HL-60 (cell line): Measurements from ENCODE around the gene EXOC8.

ENCODE experiments used
- DNase-seq, 2 experiments: peaks; one replicate each; pipeline ENCODE4 v3.0.0-alpha.2; 2010 to 2020; ENCODE audit warnings: low read depth in 1 of 2, low spot score in 1 of 2
- H3K27ac ChIP-seq: fragments of 250-450 bp; sonication (Bioruptor Pico); replicated peaks from 2 replicates; pipeline ENCODE4 v1.5.1; 2020; ENCODE audit warnings: mild to moderate bottlenecking, moderate library complexity
- H3K27me3 ChIP-seq: fragments of 250-450 bp; sonication (Bioruptor Pico); 2 replicates; pipeline ENCODE4 v1.5.1; 2021; ENCODE audit warnings: mild to moderate bottlenecking, moderate library complexity; ENCODE audit not compliant: insufficient read depth, poor library complexity, severe bottlenecking
- H3K4me3 ChIP-seq: replicated peaks from 2 replicates; pipeline ENCODE4 v1.5.1; 2011; ENCODE audit warnings: mild to moderate bottlenecking, control low read depth, low read length; ENCODE audit not compliant: insufficient read depth
- GABPA ChIP-seq: IDR thresholded peaks from 2 replicates; pipeline ENCODE4 v1.6.1; 2012; ENCODE audit warnings: low read depth
- POLR2AphosphoS5 ChIP-seq: IDR thresholded peaks from 2 replicates; pipeline ENCODE4 v1.6.1; 2012; ENCODE audit warnings: low read depth
- SPI1 ChIP-seq: IDR thresholded peaks from 2 replicates; pipeline ENCODE4 v1.6.1; 2012; ENCODE audit warnings: low read depth, mild to moderate bottlenecking, borderline replicate concordance
- TF ChIP-seq, protein P1 (sequence below): IDR thresholded peaks from one replicate; pipeline ENCODE4 v1.5.1; 2011; ENCODE audit warnings: low read length, control low read depth, inconsistent platforms; ENCODE audit not compliant: insufficient read depth
- TF ChIP-seq, protein P2 (sequence below): IDR thresholded peaks from 2 replicates; pipeline ENCODE4 v1.6.1; 2012; ENCODE audit warnings: low read depth; ENCODE audit not compliant: insufficient replicate concordance

Gene EXOC8

DNA sequence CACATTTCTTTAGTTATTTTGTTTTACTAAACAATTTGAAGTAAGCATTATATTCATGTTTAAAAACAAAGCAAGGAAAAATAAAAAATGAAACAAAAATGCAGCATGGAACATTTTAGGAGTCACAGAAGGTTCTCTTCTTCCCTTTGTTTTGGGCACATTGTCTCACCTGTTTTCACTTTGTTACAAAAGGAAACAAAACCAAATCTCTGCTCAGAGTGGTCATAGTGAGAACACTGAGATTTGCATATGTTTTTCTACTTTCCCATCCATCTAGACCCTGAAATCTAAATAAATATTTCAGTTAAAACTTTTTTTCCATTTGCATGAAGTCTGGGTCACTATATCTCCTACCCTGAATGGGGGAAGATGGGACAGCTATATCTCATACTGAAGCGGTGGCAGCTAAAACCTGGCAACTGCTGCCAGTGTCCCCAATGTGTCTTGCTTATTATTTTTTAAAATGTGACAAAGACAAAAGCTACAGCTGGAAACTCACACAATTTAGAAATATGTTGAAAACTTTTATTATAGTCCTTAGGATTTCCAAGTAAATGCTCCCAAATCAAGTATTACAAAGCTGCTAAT lies 3.5 kb downstream of the EXOC8 start:
- no peak overlapping the region for H3K27ac ChIP-seq
- no peaks in the 10 kb centered on the region for H3K27me3 ChIP-seq
- peak overlapping the region; percentile 8 for H3K4me3 ChIP-seq
- no peak for DNase-seq
- TF ChIP-seq, protein P1, sequence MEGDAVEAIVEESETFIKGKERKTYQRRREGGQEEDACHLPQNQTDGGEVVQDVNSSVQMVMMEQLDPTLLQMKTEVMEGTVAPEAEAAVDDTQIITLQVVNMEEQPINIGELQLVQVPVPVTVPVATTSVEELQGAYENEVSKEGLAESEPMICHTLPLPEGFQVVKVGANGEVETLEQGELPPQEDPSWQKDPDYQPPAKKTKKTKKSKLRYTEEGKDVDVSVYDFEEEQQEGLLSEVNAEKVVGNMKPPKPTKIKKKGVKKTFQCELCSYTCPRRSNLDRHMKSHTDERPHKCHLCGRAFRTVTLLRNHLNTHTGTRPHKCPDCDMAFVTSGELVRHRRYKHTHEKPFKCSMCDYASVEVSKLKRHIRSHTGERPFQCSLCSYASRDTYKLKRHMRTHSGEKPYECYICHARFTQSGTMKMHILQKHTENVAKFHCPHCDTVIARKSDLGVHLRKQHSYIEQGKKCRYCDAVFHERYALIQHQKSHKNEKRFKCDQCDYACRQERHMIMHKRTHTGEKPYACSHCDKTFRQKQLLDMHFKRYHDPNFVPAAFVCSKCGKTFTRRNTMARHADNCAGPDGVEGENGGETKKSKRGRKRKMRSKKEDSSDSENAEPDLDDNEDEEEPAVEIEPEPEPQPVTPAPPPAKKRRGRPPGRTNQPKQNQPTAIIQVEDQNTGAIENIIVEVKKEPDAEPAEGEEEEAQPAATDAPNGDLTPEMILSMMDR: no peak
- TF ChIP-seq POLR2AphosphoS5 (no peak), SPI1 (no peak), GABPA (no peak)
- TF ChIP-seq, protein P2, sequence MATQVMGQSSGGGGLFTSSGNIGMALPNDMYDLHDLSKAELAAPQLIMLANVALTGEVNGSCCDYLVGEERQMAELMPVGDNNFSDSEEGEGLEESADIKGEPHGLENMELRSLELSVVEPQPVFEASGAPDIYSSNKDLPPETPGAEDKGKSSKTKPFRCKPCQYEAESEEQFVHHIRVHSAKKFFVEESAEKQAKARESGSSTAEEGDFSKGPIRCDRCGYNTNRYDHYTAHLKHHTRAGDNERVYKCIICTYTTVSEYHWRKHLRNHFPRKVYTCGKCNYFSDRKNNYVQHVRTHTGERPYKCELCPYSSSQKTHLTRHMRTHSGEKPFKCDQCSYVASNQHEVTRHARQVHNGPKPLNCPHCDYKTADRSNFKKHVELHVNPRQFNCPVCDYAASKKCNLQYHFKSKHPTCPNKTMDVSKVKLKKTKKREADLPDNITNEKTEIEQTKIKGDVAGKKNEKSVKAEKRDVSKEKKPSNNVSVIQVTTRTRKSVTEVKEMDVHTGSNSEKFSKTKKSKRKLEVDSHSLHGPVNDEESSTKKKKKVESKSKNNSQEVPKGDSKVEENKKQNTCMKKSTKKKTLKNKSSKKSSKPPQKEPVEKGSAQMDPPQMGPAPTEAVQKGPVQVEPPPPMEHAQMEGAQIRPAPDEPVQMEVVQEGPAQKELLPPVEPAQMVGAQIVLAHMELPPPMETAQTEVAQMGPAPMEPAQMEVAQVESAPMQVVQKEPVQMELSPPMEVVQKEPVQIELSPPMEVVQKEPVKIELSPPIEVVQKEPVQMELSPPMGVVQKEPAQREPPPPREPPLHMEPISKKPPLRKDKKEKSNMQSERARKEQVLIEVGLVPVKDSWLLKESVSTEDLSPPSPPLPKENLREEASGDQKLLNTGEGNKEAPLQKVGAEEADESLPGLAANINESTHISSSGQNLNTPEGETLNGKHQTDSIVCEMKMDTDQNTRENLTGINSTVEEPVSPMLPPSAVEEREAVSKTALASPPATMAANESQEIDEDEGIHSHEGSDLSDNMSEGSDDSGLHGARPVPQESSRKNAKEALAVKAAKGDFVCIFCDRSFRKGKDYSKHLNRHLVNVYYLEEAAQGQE: no peak

DNA sequence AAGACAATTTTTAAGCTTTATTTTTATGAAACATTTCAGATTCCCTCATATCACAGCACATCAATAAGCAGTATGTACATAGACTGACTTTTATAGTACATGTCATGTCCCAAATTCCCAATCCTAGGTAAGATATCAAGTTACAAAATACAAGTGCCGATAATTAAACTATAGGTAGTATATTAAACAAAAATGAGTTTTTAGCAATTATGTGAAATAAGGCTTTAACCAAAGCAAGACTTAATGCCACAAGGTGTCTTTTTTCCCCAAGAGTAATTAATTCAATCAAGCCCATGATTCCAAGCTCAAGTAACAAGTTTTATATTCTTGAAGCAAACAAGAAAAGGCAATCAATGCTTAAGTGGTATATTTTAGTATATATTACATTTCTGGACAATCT lies 4.9 kb downstream of the EXOC8 start:
- DNase-seq: no peak
- TF ChIP-seq GABPA (no peak), SPI1 (no peak), POLR2AphosphoS5 (no peak)
- TF ChIP-seq, protein P2: no peak
- TF ChIP-seq, protein P1: no peak
- H3K4me3 ChIP-seq: no peak overlapping the region
- H3K27me3 ChIP-seq: no peaks in the 10 kb centered on the region
- no peak overlapping the region for H3K27ac ChIP-seq

- no peaks in the 10 kb centered on the region for H3K27me3 ChIP-seq
- no peak overlapping the region for H3K4me3 ChIP-seq
- TF ChIP-seq, protein P1: no peak
- TF ChIP-seq GABPA: no peak
- TF ChIP-seq, protein P2: no peak
- TF ChIP-seq POLR2AphosphoS5: no peak
- no peak for TF ChIP-seq SPI1
- no peak for DNase-seq
- no peak overlapping the region for H3K27ac ChIP-seq
Observed at GRCh38 chr1:231329483-231329882, 8.2 kb downstream of the EXOC8 start.
